GM12878 (cell line): ENCODE results near the gene FNIP1. TPM values are rescaled to one million over a fixed set of nuclear protein-coding genes. Genes with fewer than 3 reads are reported as not detected.

Experiments used
- ELK1 ChIP-seq: IDR thresholded peaks from 2 replicates; pipeline ENCODE4 v1.6.1; 2012; ENCODE audit warnings: low read depth, low read length, improper control_type of control experiment
- IKZF1 ChIP-seq: fragments of 450-650 bp; conservative IDR thresholded peaks from 2 replicates; pipeline ENCODE4 v1.6.1; 2017; ENCODE audit warnings: antibody characterized with exemption, mild to moderate bottlenecking
- MEF2B ChIP-seq: fragments of 450-650 bp; IDR thresholded peaks from 2 replicates; pipeline ENCODE4 v1.6.1; 2018; ENCODE audit warnings: mild to moderate bottlenecking, moderate library complexity; ENCODE audit not compliant: partially characterized antibody, poor library complexity, severe bottlenecking
- NR2F1 ChIP-seq: fragments of 450-650 bp; conservative IDR thresholded peaks from 2 replicates; pipeline ENCODE4 v1.6.1; 2017; ENCODE audit warnings: mild to moderate bottlenecking
- POLR2AphosphoS5 ChIP-seq: IDR thresholded peaks from 2 replicates; pipeline ENCODE4 v1.6.1; 2011; ENCODE audit warnings: mild to moderate bottlenecking, low read length, inconsistent platforms
- SIX5 ChIP-seq: IDR thresholded peaks from 2 replicates; pipeline ENCODE4 v1.6.1; 2011; ENCODE audit warnings: mild to moderate bottlenecking, low read depth, low read length, moderate library complexity; ENCODE audit not compliant: severe bottlenecking
- SMC3 ChIP-seq: IDR thresholded peaks from 2 replicates; pipeline ENCODE4 v1.6.1; 2011; ENCODE audit warnings: low read length, improper control_type of control experiment, borderline replicate concordance
- TCF12 ChIP-seq: IDR thresholded peaks from 2 replicates; pipeline ENCODE4 v1.6.1; 2011; ENCODE audit warnings: low read depth, mild to moderate bottlenecking, low read length
- USF2 ChIP-seq: IDR thresholded peaks from 2 replicates; pipeline ENCODE4 v1.6.1; 2011; ENCODE audit warnings: low read depth, low read length, improper control_type of control experiment, borderline replicate concordance
- ZBTB33 ChIP-seq: fragments of 450-650 bp; IDR thresholded peaks from 2 replicates; pipeline ENCODE4 v1.6.1; 2017; ENCODE audit warnings: mild to moderate bottlenecking
- ZSCAN29 ChIP-seq: fragments of 450-650 bp; IDR thresholded peaks from 2 replicates; pipeline ENCODE4 v1.6.1; 2017; ENCODE audit warnings: mild to moderate bottlenecking, moderate library complexity
- polyA plus RNA-seq, 11 experiments: library from polyadenylated mRNA; depleted of rRNA in 4 of 11; unstranded in 6 of 11; stranded (reverse) in 5 of 11; fragments of >200 nt; fragmentation: Nextera tagmentation in 4 of 11; fragmentation: Illumina TruSeq in 1 of 11; extraction: Ambion mirVana in 4 of 11; extraction: Trizol in 1 of 11; gene quantifications; 1 replicate in 1 of 11; 2 replicates in 10 of 11; pipeline versions ENCODE4 v1.2.1 to v1.2.3, GENCODE V29; 2011 to 2016; ENCODE audit warnings: inconsistent platforms in 2 of 11, missing spikeins in 2 of 11, low read depth in 1 of 11
- total RNA-seq, 4 experiments: library from RNA; depleted of rRNA in 3 of 4; stranded (reverse); fragments of >200 nt in 3 of 4; fragmentation: Illumina TruSeq in 1 of 4; extraction: Trizol in 1 of 4; gene quantifications; 2 replicates each; pipeline versions ENCODE4 v1.2.1 to v1.2.3, GENCODE V29; 2013 to 2021

The FNIP1 gene
- total and polyA plus RNA-seq, 10 of the 15 experiments (the other 5 are each of a cell fraction or from before 2014, with no cell fraction given), result 4.3 to 18.0 (median 14.0) TPM

GRCh38 chr5:131774652-131775367 lies 22.0 kb downstream of the FNIP1 start (continued):
- TF ChIP-seq ZBTB33 (no peak), MEF2B (no peak), TCF12 (no peak), USF2 (no peak), SIX5 (no peak), POLR2AphosphoS5 (no peak), SMC3 (no peak), ELK1 (no peak), IKZF1 (no peak), NR2F1 (no peak), ZSCAN29 (no peak)
